DMS153 treated with DMSO at 0.1 percent for 48 hours (cell line): ENCODE measurements around the gene MFN2.
"Not testable (repeated sequence)": the region's sequence is repeated elsewhere in the genome, so short reads cannot be mapped to it uniquely, and the experiment has no call there.

ENCODE experiments used
- DNase-seq: peaks from one replicate; lab custom pipeline; 2025; ENCODE audit not compliant: unreplicated experiment; lab: John Stamatoyannopoulos, UW

The MFN2 gene

DNA sequence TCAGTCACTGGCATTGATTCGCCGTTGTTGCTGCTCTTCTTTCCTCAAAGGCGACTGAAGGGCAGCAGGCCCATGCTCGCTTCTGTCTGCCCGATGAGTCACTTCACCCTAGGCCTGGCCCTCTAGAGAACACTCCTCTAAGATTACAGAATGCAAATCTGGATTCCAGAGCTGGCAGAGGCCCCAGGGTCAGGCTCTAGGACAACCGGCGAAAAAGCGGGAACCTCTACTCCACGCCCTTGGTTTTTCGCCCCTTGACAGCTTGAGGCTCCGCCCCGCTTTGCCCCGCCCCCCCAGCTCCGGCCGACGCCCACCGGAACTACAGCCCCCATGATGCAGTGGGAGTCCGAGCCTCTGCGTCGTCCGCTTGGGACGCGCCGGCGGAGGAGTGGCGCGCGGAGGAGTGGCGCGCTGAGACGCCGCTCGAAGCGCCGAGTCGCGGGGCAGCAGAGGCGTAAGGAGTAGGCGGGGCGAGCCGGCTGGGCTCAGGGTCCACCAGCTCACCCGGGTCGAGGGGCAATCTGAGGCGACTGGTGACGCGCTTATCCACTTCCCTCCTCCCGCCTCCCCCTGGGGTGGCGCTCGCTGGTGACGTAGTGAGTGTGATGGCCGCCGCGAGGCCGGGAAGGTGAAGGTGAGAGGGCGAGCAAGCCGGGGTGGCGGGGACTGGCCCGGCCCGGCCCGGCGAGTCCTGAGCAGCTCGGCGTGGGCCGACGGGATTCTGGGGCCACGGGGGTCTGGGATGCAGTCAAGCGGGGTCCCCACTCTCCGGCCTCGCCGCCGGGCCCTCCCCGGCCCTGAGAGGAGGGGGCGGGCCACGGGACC is at the start of gene MFN2:
Gene MFN2, plus strand, starts transcription at position 594 of the 825 bp plus-strand sequence. CDS start 8,725 bp downstream, outside the sequence.
- DNase-seq = peak; percentile 98

DNA sequence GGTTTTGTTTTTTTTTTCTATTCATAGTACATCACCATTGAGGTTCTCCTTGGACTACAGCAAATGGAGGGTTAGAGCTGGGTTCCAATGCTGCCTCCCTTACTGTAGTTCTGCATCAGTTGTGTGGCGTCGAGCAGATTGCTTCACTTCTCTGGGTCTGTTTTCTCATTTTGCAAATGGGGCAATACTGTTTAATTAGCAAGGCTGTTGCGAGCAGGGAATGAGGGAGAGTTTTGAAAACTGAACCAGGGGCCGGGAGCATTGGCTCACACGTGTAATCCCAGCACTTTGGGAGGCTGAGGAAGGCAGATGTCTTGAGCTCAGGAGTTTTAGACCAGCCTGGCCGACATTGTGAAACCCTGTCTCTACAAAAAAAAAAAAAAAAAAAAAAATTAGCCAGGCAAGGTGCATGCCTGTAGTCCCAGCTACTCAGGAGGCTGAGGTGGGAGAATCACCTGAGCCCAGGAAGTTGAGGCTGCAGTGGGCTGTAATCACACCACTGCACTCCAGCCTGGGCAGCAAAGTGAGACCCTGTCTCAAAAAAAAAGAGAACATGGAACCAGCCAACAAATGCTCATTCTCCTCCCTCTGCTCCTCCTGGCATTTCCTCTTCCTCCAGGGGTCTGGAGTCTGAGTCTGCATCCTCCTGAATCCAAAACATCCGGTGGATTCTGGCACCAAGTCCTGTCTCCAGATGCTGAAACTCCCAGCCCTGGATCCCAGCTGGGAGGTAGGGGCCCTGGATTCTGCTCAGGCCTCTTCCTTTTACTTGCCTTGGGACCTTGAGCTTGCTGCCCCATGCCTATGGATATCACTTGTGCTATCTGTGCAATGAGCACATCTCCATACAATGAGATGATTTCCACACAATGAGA is 49.4 kb upstream of the MFN2 start:
- DNase-seq = no peak

DNA sequence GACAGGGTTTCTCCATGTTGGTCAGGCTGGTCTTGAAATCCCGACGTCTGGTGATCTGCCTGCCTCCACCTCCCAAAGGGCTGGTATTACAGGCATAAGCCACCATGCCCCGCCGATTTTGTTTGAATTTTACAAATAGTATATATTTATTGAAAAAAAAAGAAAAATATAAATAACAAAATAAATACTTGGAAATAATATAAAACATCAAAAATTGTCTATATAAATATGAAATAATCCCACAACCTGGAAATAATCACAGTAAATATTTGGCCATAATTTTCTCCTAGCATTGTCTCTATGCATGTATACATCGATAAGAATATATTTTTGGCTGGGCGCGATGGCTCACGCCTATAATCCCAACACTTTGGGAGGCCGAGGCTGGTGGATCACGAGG is 48.4 kb upstream of the MFN2 start:
- no peak for DNase-seq

DNA sequence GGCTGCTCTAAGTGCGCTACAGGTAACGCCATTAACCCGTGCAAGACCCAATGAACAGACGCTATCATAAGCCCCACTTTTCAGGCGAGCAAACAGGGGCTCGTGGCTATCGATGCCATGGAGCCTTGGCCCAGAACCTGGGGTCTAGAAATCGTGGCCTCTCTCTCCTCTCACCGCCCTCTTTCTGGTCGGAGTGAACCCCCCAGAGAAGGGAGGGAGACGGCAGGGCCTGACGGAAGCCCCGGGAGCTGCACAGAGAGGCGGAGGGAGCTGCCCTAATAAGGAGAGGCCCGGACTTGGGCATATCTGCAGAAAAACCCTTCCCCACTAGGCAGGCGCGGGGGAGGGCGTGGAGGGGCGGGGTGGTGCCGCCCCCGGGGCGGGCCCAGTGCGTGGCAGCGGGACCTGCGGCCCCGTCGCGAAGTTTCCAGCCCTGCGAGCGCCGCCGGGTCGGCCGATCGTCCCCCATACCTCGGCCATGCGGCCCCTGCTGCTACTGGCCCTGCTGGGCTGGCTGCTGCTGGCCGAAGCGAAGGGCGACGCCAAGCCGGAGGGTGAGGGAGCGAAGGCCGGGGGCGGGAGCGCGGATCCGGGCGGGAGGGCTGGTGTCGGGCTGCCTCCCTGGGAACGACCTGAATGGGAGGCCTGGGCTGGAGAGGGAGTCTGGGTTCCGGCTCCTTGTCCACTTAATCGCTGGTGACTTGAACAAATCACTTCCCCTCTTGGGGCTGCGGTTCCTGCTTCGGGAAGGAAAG is 45.8 kb upstream of the MFN2 start, which contains the start of gene PLOD1:
Gene PLOD1, plus strand, starts transcription at position 416 of the 755 bp plus-strand sequence. Its CDS starts 63 bp downstream, at position 479.
- peak; percentile 44 for DNase-seq

DNA sequence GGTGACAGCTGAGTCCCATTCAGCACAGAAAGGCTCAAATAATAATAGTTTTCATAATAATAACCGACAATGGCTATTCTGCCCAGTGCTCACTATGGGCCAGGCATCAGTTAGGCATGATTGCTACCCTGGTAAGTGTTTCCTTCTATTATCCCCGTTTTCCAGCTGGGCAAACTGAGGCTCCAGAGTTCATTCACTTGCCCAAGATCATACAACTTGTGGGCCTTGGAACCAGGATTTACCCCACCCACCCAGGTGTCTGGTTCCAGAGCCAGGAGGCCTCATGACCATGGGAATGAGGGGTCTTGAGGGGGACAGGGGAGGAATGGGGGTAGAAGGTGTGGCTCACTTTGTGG is 45.2 kb upstream of the MFN2 start:
- no peak for DNase-seq

DNA sequence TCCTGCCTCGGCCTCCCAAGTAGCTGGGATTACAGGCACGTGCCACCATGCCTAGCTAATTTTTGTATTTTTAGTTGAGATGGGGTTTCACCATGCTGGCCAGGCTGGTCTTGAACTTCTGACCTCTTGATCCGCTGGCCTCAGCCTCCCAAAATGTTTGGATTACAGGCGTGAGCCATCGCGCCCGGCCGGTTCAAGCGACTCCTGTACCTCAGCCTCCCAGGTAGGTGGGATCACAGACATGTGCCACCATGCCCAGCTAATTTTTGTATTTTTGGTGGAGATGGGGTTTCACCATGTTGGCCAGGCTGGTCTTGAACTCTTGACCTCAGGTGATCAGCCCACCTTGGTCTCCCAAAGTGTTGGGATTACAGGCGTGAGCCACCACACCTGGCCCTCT is 44.5 kb upstream of the MFN2 start:
- not testable (repeated sequence) for DNase-seq

DNA sequence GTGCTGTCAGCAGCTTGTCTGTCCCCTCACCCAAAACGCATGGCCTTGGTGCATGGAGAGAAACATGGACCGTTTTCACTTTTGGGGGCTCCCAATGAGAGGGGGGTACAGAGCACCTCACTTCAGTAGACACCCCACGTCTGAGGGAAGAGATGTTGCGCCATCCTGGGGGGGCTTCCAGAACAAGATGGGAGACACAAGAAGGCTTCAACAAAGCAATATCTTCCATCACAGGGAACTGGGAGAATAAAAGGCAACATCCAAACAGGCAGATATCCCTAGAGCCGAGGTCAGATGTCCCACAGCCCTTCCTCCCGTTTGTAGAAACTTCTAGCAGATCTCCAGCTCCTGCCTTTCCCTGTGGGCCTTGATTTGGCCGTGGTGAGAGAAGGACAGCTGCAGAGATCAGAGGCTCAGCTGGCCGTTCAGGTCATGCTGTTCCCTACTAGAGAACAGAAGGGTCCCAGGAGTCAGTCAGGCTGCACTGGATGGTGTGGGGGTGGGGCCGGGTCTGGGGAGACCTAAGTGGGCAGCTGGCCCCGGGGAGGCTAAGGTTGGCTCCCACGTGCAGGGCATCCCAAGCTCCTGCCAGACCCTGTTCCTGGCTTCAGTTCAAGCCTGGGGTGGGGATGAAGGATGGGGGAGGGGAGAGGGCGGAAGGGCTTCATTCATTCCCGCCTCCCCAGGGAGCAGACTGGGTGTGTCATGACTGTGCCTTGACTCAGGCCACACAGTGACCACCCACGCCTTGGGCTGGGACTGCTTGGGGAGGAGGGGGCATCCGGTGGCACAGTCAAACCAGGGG is 41.3 kb upstream of the MFN2 start:
- no peak for DNase-seq

DNA sequence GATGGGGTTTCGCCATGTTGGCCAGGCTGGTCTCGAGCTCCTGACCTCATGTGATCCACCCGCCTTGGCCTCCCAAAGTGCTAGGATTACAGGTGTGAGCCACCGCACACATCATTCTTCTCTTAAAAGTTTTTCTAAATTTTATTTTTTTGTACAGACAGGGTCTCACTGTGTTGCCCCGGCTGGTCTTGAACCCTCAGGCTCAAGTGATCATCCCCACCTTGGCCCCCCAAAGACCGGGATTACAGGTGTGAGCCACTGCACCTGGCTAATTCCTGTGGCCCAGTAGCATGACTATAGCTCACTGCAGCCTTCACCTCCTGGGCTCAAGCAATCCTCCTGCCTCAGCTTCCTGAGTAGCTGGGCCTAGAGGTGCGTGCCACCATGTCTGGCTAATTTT is 40.5 kb upstream of the MFN2 start:
- not testable (repeated sequence) for DNase-seq

DNA sequence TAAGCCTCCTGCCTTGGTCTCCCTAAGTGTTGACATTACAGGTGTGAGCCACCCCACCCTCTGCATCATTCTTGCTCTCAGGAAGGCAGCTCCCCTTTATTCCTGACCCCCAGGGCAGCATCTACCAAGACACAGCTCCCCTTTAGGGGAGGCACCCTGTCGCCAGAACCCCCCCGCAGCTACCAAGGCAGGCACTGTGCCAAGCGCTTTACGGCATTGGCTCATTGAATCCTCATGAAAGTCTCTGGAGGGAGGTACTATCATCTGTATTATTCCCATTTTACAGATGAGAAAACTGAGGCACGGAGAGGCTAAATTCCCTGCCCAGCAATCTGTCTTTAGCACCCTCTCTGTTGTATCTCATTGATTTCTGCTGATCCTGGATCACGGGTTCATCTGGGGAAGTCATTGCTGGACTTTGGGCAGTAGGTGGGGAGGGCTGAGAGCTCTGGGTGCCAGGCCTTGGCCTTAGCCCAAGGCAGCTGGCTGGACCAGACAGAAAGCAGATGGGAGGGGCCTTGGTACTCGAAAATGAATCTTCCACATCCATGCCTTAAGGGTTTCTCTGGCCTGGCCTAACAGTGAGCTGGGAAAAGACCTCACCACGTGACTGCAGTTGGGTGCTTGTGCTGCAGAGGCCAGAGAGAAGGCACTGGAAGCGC is 39.9 kb upstream of the MFN2 start:
- no peak for DNase-seq

DNA sequence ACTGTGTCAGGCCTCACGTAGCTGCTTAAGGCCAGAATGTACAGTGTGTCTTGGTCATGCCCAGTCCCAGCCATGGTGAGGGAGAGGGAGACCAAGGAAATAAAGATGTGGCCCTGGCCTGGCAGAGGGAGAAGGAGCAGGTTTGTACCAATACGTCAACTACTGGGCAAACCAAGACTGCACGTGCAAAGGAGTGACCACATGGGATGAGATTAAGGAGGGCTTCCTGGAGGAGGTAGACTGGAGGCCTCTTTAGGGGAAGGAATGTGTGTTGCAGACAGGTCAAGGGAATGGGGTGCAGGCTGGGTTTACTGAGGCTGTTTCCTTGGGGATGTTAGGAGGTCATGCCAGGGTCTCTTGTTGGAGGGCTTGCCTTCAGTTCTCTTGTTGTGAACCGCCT is 38.0 kb upstream of the MFN2 start:
- DNase-seq = no peak

DNA sequence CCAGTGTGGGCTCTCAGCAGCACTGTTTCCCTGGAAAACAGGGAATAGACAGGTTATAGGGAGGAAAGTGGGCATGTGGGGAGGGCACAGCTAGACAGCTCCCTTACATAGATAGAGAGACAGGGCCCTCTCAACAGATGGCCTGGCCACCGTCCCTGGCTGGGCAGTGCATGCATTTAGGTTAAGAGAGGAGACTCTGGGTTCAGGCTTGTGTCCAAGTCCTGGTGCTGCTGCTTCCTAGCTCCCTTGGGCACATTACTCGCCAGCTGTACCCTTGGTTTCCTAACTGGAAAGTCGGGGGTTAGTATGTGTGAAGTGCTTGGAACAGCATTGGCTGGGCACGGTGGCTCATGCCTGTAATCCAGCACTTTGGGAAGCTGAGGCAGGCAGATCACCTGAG is 36.6 kb upstream of the MFN2 start:
- DNase-seq = no peak

DNA sequence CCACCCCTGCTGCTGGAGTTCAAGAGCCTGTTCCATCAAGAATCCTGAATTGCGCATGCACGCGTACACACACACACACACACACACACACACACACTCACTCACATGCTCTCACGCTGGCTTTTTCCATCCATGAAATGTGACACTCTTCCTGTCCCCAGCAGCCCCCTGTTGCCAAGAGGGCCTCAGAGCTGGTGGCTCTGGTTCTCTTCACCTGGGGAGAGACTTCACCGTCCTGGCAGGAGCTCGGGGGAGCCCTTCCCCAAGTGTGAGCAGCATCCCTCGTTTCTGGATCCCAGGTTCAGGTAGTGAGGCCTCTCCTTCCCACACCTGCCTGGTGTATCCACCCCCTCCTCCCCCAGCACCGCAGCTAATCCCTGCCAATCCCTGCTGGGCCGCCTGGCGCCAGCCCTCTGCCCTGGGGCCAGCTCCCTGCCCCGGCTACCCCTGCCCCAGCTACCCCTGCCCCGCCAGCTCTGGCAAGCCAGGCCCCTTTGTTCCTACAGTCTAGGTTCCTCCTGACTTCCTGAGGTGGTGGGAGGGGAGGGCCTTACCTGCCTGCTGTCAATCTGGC is 35.8 kb upstream of the MFN2 start:
- peak; percentile 86 for DNase-seq

DNA sequence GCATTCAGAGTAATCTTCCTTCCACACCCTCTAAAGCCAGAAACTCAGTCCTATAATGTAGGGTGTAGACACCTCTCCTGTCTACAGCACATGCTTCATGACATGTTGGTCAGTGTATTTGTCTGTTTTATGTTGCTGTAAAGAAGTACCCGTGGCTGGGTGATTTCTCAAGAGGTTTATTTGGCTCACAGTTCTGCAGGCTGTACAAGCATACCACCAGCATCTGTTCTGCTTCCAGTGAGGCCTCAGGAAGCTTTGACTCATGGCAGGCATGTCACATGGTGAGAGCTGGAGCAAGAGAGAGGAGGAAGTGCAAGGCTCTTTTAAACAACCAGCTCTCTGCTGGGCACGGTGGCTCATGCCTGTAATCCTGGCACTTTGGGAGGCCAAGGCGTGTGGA is 33.6 kb upstream of the MFN2 start:
- DNase-seq = no peak

DNA sequence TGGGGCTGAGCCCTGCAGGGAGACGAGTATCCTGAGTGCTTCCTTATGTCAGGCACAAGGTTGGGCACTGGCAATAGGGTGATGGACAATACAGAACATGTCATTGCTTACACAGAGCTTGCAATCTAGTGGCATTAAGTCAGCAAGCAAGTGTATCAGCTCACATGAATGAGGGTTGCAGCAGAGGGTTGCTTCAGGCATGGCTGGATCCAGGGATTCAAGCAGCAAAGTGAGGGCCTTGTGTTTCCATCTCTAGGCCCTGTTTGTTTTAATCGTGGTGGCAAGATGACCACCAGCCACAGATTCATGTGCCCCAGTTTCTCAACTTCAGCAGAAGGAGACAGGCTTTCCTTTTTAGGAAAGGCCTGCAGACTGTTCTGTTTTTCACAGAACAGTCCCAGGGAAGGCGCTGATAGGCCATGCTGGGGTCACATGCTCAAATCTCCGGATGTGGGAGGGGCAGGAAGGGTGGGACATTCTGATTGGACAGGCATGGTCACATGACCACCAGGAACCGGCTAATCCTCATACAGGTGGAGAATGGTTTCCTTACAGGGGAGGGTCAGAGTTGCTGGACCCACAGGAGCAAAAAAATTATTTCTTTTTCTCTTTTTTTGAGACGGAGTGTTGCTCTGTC is 31.3 kb upstream of the MFN2 start:
- no peak for DNase-seq

DNA sequence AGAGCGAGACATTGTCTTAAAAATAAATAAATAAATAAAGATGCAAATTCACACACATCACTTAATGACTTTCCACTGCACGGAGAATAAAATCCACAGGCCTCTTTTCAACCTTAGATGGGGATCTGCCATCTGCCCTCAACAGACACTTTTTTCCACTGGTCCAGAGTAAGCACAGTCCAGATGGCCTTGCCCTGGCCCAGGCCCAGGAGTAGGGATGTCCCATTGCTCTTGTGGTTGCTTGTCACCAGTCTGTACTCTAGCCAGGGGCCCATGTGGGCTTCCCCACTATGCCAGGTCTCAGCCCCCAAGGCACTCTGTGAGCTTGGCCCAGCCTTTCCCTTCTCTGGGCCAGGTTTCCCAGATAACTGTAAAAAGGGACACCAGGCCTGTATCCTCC is 28.3 kb upstream of the MFN2 start:
- DNase-seq = no peak

DNA sequence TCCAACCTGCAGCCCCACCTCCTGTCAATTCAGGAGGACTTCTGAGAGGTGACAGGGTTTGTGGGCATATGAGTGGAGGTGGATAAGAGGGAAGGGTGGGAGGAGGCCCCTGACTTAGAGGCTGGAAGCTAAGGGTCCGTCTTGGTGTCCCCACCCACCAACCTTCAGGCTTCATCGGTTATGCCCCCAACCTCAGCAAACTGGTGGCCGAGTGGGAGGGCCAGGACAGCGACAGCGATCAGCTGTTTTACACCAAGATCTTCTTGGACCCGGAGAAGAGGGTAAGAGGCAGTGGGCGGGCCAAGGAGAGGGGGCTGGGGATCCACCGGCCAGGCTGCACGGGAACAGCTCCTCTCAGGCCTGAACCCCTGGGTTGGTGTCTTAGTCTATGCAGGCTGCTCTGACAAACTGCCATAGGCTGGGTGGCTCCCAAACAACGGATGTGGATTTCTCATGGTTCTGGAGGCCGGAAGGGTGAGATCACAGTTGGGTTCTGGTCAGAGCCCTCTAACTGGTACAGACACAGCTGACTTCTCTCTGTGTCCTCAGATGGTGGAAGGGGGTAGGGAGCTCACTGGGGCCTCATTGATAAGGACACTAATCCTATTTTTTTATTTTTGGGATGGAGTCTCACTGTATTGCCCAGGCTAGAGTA is 27.7 kb upstream of the MFN2 start:
- DNase-seq = no peak

DNA sequence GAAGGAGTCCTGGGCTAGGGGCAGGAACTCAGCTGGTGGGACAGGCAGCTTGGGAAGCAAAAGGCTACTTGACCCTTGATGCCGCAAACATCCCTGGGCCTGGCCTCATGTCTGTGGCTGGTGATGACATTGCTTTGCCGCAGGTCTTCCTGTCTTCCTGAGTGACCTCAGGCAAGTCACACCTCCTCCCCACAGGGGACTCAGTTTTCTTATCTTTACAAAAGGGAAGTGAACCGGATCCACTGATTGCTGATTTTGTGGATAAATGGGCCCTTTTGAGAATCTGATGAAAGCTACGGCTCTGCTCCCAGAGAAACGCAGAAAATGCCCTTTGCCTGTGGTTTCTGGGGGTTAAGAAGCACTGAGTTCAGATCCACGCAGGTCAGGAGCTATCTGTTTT is 25.0 kb upstream of the MFN2 start:
- DNase-seq = no peak

DNA sequence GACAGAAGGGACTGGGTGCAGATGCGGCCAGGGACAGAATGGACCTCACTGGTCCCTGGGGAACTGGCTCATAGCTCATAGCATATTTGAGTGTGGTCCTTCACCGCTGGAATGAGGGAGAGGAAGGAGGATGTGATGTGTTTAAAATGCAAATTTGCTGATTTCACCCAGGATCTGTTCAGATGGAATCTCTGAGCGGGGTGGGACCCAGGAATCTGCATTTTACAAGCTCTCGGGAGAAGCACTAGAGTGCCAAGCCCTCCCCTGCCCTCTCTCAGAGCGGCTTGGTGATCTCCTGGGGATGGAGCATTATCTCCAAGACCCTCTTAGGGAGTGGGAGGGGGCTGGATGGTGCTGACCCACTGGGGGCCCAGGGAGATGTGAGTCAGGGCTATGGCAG is 22.8 kb upstream of the MFN2 start:
- no peak for DNase-seq

DNA sequence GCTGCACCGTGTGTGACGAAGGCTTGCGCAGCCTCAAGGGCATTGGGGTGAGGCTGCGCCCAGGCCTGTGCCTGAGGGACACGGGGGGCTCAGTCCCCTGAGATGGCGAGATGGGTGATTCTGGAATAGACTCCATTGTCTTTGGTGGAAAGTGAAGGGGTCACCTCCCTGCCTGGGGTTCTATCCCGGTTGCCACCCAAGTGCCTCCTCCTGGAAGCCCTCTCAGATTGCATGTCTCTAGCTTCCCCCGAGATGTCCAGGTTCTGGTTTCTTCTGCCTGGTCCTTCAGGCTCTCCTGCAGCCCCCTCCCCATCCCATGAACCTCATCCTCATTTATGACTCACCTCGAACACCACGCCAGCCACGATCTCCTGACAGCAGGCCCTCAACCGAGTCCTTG is 22.3 kb upstream of the MFN2 start:
- no peak for DNase-seq
